Activated CD8-positive, alpha-beta memory T cell treated with anti-CD3 and anti-CD28 coated beads for 48 hours (primary cell): ENCODE data around the gene MYOD1.

ENCODE experiments used
- DNase-seq, 3 experiments: peaks; one replicate each; pipeline ENCODE4 v3.0.0-alpha.2; 2020; ENCODE audit warnings: low read depth in 2 of 3, low spot score in 2 of 3

The MYOD1 gene

GRCh38 chr11:17769218-17769617, 49.8 kb downstream of the MYOD1 start:
- no peak for DNase-seq

- DNase-seq, result no peak
Measured at GRCh38 chr11:17770048-17770652, 50.8 kb downstream of the MYOD1 start.

- DNase-seq, result no peak
Measured at GRCh38 chr11:17770917-17771316, 51.5 kb downstream of the MYOD1 start.

GRCh38 chr11:17771415-17771814, 52.0 kb downstream of the MYOD1 start:
- no peak for DNase-seq
